ENCODE results near the gene CCL8.

The CCL8 gene

GRCh38 chr17:34319039-34319483 is at the start of gene CCL8:
Gene CCL8, plus strand, starts transcription at chr17:34319435. Its CDS starts 67 bp downstream, at chr17:34319502.
- no peak within 1 kb of the TSS for H3K4me3 ChIP-seq (ENCODE audit: control insufficient read depth, low read depth, low read length)
- TF ChIP-seq CTCF (IDR thresholded peaks at IDR 0.05; ENCODE audit: control insufficient read depth, insufficient read depth, low read depth, low read length, missing control alignments), result no peak
- DNase-seq (ENCODE audit: low read depth), result no peak

GRCh38 chr17:34269969-34270368 is 49.3 kb upstream of the CCL8 start, which contains the start of gene CCL7:
Gene CCL7, plus strand, starts transcription at chr17:34270221. Its CDS starts 70 bp downstream, at chr17:34270291.
- no peak for DNase-seq (ENCODE audit: low read depth)
- TF ChIP-seq CTCF (IDR thresholded peaks at IDR 0.05; ENCODE audit: control insufficient read depth, insufficient read depth, low read depth, low read length, missing control alignments), result no peak
- no peak within 1 kb of the TSS for H3K4me3 ChIP-seq (ENCODE audit: control insufficient read depth, low read depth, low read length)

GRCh38 chr17:34275881-34276280 is 43.4 kb upstream of the CCL8 start:
- peak; percentile 73 for DNase-seq (ENCODE audit: low read depth)
- no peak for TF ChIP-seq CTCF (IDR thresholded peaks at IDR 0.05; ENCODE audit: control insufficient read depth, insufficient read depth, low read depth, low read length, missing control alignments)
- H3K4me3 ChIP-seq (ENCODE audit: control insufficient read depth, low read depth, low read length), result no peak overlapping the region

- DNase-seq (ENCODE audit: low read depth), result no peak
- H3K4me3 ChIP-seq (ENCODE audit: control insufficient read depth, low read depth, low read length), result no peak overlapping the region
- no peak for TF ChIP-seq CTCF (IDR thresholded peaks at IDR 0.05; ENCODE audit: control insufficient read depth, insufficient read depth, low read depth, low read length, missing control alignments)
Measured at GRCh38 chr17:34276826-34277225, 42.4 kb upstream of the CCL8 start.

- no peak overlapping the region for H3K4me3 ChIP-seq (ENCODE audit: control insufficient read depth, low read depth, low read length)
- no peak for TF ChIP-seq CTCF (IDR thresholded peaks at IDR 0.05; ENCODE audit: control insufficient read depth, insufficient read depth, low read depth, low read length, missing control alignments)
- no peak for DNase-seq (ENCODE audit: low read depth)
Measured at GRCh38 chr17:34283571-34283970, 35.7 kb upstream of the CCL8 start.

- TF ChIP-seq CTCF (IDR thresholded peaks at IDR 0.05; ENCODE audit: control insufficient read depth, insufficient read depth, low read depth, low read length, missing control alignments), result no peak
- H3K4me3 ChIP-seq (ENCODE audit: control insufficient read depth, low read depth, low read length), result no peak within 1 kb of the TSS
- no peak for DNase-seq (ENCODE audit: low read depth)
Measured at GRCh38 chr17:34285286-34285792, 33.9 kb upstream of the CCL8 start, which contains the start of gene CCL11. Gene CCL11, plus strand, starts transcription at chr17:34285742. Its CDS starts 67 bp downstream, at chr17:34285809.

Measured in AG09309 (cell line).